Liver (tissue), 9 donors: ENCODE results near the gene ZNF519. TPM values are rescaled to one million over a fixed set of nuclear protein-coding genes. Genes with fewer than 3 reads are reported as not detected.

Source experiments
- DNase-seq: peaks from one replicate; pipeline ENCODE4 v3.0.0-alpha.2; 2017; ENCODE audit warnings: low spot score
- H3K27ac ChIP-seq, 2 donors: one replicate each; pipeline ENCODE4 v1.7.0; 2013; ENCODE audit warnings: inconsistent platforms in 2 of 2, low read length in 2 of 2, control low read depth in 1 of 2, low read depth in 1 of 2, mild to moderate bottlenecking in 1 of 2
- H3K27me3 ChIP-seq, 4 donors: one replicate each; pipeline versions ENCODE4 v1.6.1 to v1.7.0; 2013; ENCODE audit warnings: low read length in 3 of 4, inconsistent platforms in 1 of 4, mild to moderate bottlenecking in 1 of 4, moderate library complexity in 1 of 4; ENCODE audit not compliant: control insufficient read depth in 4 of 4, insufficient read depth in 4 of 4
- H3K36me3 ChIP-seq, 4 donors: one replicate each; pipeline versions ENCODE4 v1.6.1 to v1.7.0; 2013; ENCODE audit warnings: low read length in 3 of 4, mild to moderate bottlenecking in 3 of 4, low read depth in 1 of 4, moderate library complexity in 1 of 4; ENCODE audit not compliant: control insufficient read depth in 4 of 4, insufficient read depth in 3 of 4
- H3K4me1 ChIP-seq, 4 donors: one replicate each; pipeline versions ENCODE4 v1.6.1 to v1.7.0; 2013; ENCODE audit warnings: low read length in 3 of 4, mild to moderate bottlenecking in 3 of 4, moderate library complexity in 1 of 4; ENCODE audit not compliant: control insufficient read depth in 4 of 4, insufficient read depth in 4 of 4
- H3K4me3 ChIP-seq, 3 donors: one replicate each; pipeline versions ENCODE4 v1.6.1 to v1.7.0; 2013; ENCODE audit warnings: low read length in 3 of 3, control low read depth in 1 of 3, low read depth in 1 of 3, mild to moderate bottlenecking in 1 of 3
- H3K9ac ChIP-seq, 2 donors: one replicate each; pipeline ENCODE4 v1.7.0; 2013; ENCODE audit warnings: low read length in 2 of 2, mild to moderate bottlenecking in 2 of 2, moderate library complexity in 2 of 2, control low read depth in 1 of 2, low read depth in 1 of 2
- H3K9me3 ChIP-seq, 4 donors: one replicate each; pipeline versions ENCODE4 v1.6.1 to v1.7.0; 2013; ENCODE audit warnings: low read length in 3 of 4; ENCODE audit not compliant: control insufficient read depth in 4 of 4
- EGR1 ChIP-seq, 2 donors: IDR thresholded peaks; 2 replicates each; pipeline ENCODE4 v1.6.1; 2016 to 2018; ENCODE audit warnings: antibody characterized with exemption in 2 of 2, low read depth in 2 of 2
- FOXA1 ChIP-seq: IDR thresholded peaks from 2 replicates; pipeline ENCODE4 v1.6.1; 2016; ENCODE audit warnings: antibody characterized with exemption
- HNF4A ChIP-seq, 2 donors: conservative IDR thresholded peaks; 2 replicates each; pipeline ENCODE4 v1.6.1; 2016; ENCODE audit warnings: antibody characterized with exemption in 2 of 2, mild to moderate bottlenecking in 2 of 2
- HNF4G ChIP-seq: IDR thresholded peaks from 2 replicates; pipeline ENCODE4 v1.6.1; 2016; ENCODE audit warnings: antibody characterized with exemption
- JUND ChIP-seq, 2 donors: IDR thresholded peaks; 2 replicates each; pipeline ENCODE4 v1.6.1; 2016; ENCODE audit warnings: antibody characterized with exemption in 2 of 2
- NR2F2 ChIP-seq: IDR thresholded peaks from 2 replicates; pipeline ENCODE4 v1.6.1; 2016; ENCODE audit warnings: antibody characterized with exemption
- RAD21 ChIP-seq, 2 donors: IDR thresholded peaks; 2 replicates each; pipeline ENCODE4 v1.6.1; 2016; ENCODE audit warnings: antibody characterized with exemption in 2 of 2, mild to moderate bottlenecking in 2 of 2
- RXRA ChIP-seq, 2 donors: IDR thresholded peaks; 2 replicates each; pipeline ENCODE4 v1.6.1; 2017 to 2018; ENCODE audit warnings: antibody characterized with exemption in 2 of 2, mild to moderate bottlenecking in 1 of 2
- WGBS: extraction: QIAGEN DNeasy Blood & Tissue Kit; methylation state at CpG from one replicate; pipeline ENCODE4 v1.1.7; 2013; 5-methylcytosine and 5-hydroxymethylcytosine counted together
- polyA plus RNA-seq, 2 donors: library from polyadenylated mRNA; stranded (reverse) in 1 of 2; unstranded in 1 of 2; fragments of 200-250 nt in 1 of 2; fragments of >200 nt in 1 of 2; fragmentation: Nextera tagmentation in 1 of 2; extraction: Ambion mirVana in 1 of 2; gene quantifications; one replicate each; pipeline versions ENCODE4 v1.2.1 to v1.2.3, GENCODE V29; 2013 to 2015
- total RNA-seq, 2 donors: library from RNA; depleted of rRNA; stranded (reverse); fragments of >200 nt; gene quantifications; one replicate each; pipeline ENCODE4 v1.2.3, GENCODE V29; 2014
- TF ChIP-seq, protein P1 (sequence below): IDR thresholded peaks from 2 replicates; pipeline ENCODE4 v1.6.1; 2016; ENCODE audit warnings: antibody characterized with exemption
- TF ChIP-seq, protein P2 (sequence below): fragments of 150-350 bp; IDR thresholded peaks from 2 replicates; pipeline ENCODE4 v1.5.1; 2017; ENCODE audit warnings: improper control_type of control experiment, low read depth, low read length; ENCODE audit not compliant: missing input control
- TF ChIP-seq, protein P3 (sequence below): IDR thresholded peaks from 2 replicates; pipeline ENCODE4 v1.6.1; 2016; ENCODE audit warnings: antibody characterized with exemption, mild to moderate bottlenecking
- TF ChIP-seq, protein P4 (sequence below): IDR thresholded peaks from 2 replicates; pipeline ENCODE4 v1.6.1; 2016; ENCODE audit warnings: antibody characterized with exemption
- TF ChIP-seq, protein P5 (sequence below): IDR thresholded peaks from 2 replicates; pipeline ENCODE4 v1.6.1; 2016; ENCODE audit warnings: antibody characterized with exemption
- donor health status: healthy.
- donor health status: healthy.
- donor health status: healthy.
- donor health status: healthy.
- donor health status: healthy.

The ZNF519 gene
- total and polyA plus RNA-seq, 4 donors: 0.29 to 4.0 (median 1.1) TPM

DNA sequence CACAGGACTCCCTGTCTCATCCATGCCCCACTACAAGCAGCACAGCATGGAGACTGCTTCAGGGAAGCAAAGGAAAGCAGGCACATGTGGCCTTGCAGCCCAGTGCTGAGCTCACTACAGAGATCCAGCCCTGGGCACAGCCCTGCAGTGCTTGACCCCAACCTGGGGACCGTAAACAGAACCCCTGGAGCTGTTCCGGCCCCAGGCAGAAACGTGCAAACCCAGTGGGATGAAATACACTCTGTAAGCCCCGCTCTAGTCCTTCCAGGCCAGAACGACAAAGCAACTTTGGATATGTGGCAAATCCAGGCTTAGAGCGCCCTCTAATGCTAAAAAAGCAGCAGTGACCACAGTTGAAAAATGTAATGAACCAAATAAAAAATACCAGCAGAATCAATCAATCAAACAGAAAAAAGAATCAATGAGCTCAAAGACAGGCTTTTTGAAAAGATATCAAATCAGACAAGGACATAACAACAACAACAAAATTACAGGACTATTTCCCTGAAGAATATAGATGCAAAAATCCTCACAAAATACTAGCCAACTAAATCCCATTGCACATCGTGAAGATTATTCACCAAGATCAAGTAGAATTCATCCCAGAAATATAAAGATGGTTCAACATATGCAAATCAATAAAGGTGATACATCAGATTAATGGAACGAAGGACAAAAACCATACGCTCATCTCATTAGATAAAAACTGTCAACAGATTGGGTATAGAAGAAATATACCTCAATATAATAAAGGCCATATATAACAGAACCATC lies 45.6 kb downstream of the ZNF519 start:
- Histone ChIP-seq H3K9ac (no peak overlapping the region), H3K36me3 (no peaks in the 10 kb centered on the region)
- no peak for DNase-seq

DNA sequence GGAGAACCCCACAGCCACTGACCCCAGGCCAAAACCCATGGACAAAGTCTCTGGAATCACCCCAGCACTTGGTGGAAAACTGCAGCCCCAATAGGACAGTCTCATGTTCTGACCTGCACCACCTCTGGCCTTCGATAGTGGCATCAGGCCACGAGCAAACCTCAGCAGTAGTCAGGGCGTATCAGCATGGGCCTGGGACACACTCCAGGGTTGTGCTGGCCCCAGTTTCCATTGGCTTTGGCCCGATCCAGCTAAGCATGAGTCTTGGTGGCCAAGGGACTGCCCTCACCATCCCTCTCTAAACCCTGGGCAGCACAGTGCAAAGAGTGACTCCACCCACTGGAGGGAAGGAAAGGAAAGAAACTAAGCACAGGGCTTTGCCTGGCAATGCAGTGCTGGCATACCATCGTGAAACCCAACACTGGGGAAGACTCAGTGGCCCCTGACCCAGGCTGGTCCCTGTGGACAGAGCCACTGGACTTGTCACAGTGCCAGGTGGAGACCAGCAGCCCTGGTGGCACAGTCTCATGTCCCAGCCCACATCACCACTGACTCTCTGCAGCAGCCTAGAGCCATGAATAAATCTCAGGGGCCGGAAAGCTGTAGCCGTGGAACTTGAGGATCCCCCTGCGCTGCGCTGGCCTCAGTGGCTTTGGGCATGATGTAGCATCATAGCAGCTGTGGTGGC lies 46.3 kb downstream of the ZNF519 start:
- Histone ChIP-seq H3K36me3 (no peaks in the 10 kb centered on the region), H3K9ac (no peak overlapping the region), H3K4me1 (peaks cover 0 to 2% (median 0%) of the 10 kb centered on the region in 4 donors), H3K4me3 (no peak overlapping the region), H3K27ac (no peak overlapping the region), H3K9me3 (no peaks in the 10 kb centered on the region), H3K27me3 (peaks cover 0 to 4% (median 0%) of the 10 kb centered on the region in 4 donors)
- TF ChIP-seq, protein P1, sequence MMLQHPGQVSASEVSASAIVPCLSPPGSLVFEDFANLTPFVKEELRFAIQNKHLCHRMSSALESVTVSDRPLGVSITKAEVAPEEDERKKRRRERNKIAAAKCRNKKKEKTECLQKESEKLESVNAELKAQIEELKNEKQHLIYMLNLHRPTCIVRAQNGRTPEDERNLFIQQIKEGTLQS: no peak
- no peak for TF ChIP-seq FOXA1
- DNase-seq: no peak
- WGBS: 93% methylated on average over 9 of the region's 9 CpGs

More for the DNA sequence above, 45.6 kb downstream of the ZNF519 start:
- TF ChIP-seq, protein P2, sequence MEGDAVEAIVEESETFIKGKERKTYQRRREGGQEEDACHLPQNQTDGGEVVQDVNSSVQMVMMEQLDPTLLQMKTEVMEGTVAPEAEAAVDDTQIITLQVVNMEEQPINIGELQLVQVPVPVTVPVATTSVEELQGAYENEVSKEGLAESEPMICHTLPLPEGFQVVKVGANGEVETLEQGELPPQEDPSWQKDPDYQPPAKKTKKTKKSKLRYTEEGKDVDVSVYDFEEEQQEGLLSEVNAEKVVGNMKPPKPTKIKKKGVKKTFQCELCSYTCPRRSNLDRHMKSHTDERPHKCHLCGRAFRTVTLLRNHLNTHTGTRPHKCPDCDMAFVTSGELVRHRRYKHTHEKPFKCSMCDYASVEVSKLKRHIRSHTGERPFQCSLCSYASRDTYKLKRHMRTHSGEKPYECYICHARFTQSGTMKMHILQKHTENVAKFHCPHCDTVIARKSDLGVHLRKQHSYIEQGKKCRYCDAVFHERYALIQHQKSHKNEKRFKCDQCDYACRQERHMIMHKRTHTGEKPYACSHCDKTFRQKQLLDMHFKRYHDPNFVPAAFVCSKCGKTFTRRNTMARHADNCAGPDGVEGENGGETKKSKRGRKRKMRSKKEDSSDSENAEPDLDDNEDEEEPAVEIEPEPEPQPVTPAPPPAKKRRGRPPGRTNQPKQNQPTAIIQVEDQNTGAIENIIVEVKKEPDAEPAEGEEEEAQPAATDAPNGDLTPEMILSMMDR: peak; percentile 56
- TF ChIP-seq RAD21 (IDR thresholded peaks at IDR 0.05) (peak; percentile 74 to 81), JUND (IDR thresholded peaks at IDR 0.05) (no peak)
- Histone ChIP-seq H3K27me3 (peaks cover 0 to 4% (median 0%) of the 10 kb centered on the region in 4 donors), H3K27ac (no peak overlapping the region), H3K4me1 (no peaks in the 10 kb centered on the region), H3K9me3 (no peaks in the 10 kb centered on the region), H3K4me3 (no peak overlapping the region)
- WGBS: 41% methylated on average over 9 of the region's 9 CpGs

DNA sequence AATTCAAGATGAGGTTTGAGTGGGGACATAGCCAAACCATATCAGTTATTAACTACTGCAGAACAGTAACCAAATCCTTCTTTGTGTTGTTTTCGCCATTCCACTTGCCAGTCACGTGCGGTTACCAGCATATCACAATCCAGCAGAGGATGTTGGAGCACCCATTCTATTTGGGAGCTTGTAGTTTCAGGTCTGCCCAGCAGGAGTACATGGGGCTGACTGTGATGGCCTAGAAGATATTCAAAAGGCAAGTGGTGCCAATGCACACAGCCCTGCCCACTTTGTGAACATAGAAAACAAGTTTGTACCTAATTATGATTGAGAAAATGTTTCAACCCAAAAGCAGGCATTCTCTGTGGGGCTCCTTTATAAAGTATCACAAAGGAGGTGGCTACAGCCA lies 57.0 kb downstream of the ZNF519 start:
- Histone ChIP-seq H3K4me1 (no peaks in the 10 kb centered on the region), H3K36me3 (no peaks in the 10 kb centered on the region), H3K9me3 (no peaks in the 10 kb centered on the region), H3K9ac (no peak overlapping the region), H3K4me3 (no peak overlapping the region), H3K27ac (no peak overlapping the region), H3K27me3 (no peaks in the 10 kb centered on the region)
- 95% methylated on average over 3 of the region's 3 CpGs for WGBS
- DNase-seq: no peak
- TF ChIP-seq, protein P3, sequence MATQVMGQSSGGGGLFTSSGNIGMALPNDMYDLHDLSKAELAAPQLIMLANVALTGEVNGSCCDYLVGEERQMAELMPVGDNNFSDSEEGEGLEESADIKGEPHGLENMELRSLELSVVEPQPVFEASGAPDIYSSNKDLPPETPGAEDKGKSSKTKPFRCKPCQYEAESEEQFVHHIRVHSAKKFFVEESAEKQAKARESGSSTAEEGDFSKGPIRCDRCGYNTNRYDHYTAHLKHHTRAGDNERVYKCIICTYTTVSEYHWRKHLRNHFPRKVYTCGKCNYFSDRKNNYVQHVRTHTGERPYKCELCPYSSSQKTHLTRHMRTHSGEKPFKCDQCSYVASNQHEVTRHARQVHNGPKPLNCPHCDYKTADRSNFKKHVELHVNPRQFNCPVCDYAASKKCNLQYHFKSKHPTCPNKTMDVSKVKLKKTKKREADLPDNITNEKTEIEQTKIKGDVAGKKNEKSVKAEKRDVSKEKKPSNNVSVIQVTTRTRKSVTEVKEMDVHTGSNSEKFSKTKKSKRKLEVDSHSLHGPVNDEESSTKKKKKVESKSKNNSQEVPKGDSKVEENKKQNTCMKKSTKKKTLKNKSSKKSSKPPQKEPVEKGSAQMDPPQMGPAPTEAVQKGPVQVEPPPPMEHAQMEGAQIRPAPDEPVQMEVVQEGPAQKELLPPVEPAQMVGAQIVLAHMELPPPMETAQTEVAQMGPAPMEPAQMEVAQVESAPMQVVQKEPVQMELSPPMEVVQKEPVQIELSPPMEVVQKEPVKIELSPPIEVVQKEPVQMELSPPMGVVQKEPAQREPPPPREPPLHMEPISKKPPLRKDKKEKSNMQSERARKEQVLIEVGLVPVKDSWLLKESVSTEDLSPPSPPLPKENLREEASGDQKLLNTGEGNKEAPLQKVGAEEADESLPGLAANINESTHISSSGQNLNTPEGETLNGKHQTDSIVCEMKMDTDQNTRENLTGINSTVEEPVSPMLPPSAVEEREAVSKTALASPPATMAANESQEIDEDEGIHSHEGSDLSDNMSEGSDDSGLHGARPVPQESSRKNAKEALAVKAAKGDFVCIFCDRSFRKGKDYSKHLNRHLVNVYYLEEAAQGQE: no peak
- TF ChIP-seq NR2F2: no peak
- TF ChIP-seq HNF4G: no peak
- TF ChIP-seq, protein P4, sequence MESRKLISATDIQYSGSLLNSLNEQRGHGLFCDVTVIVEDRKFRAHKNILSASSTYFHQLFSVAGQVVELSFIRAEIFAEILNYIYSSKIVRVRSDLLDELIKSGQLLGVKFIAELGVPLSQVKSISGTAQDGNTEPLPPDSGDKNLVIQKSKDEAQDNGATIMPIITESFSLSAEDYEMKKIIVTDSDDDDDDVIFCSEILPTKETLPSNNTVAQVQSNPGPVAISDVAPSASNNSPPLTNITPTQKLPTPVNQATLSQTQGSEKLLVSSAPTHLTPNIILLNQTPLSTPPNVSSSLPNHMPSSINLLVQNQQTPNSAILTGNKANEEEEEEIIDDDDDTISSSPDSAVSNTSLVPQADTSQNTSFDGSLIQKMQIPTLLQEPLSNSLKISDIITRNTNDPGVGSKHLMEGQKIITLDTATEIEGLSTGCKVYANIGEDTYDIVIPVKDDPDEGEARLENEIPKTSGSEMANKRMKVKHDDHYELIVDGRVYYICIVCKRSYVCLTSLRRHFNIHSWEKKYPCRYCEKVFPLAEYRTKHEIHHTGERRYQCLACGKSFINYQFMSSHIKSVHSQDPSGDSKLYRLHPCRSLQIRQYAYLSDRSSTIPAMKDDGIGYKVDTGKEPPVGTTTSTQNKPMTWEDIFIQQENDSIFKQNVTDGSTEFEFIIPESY: no peak
- TF ChIP-seq, protein P1: no peak
- TF ChIP-seq HNF4A (conservative IDR thresholded peaks at IDR 0.05): no peak
- TF ChIP-seq, protein P5, sequence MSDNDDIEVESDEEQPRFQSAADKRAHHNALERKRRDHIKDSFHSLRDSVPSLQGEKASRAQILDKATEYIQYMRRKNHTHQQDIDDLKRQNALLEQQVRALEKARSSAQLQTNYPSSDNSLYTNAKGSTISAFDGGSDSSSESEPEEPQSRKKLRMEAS: no peak
- TF ChIP-seq RXRA (IDR thresholded peaks at IDR 0.05): no peak
- no peak for TF ChIP-seq JUND (IDR thresholded peaks at IDR 0.05)
- no peak for TF ChIP-seq EGR1 (IDR thresholded peaks at IDR 0.05; ENCODE audit: low read depth in 2 of 2)
